Measurements from ENCODE around the gene FLT3. TPM values are rescaled to one million over a fixed set of nuclear protein-coding genes. Genes with fewer than 3 reads are reported as not detected.

The FLT3 gene
- total RNA-seq, 2 experiments from 2014 or later, result 0.39 to 0.55 TPM

DNA sequence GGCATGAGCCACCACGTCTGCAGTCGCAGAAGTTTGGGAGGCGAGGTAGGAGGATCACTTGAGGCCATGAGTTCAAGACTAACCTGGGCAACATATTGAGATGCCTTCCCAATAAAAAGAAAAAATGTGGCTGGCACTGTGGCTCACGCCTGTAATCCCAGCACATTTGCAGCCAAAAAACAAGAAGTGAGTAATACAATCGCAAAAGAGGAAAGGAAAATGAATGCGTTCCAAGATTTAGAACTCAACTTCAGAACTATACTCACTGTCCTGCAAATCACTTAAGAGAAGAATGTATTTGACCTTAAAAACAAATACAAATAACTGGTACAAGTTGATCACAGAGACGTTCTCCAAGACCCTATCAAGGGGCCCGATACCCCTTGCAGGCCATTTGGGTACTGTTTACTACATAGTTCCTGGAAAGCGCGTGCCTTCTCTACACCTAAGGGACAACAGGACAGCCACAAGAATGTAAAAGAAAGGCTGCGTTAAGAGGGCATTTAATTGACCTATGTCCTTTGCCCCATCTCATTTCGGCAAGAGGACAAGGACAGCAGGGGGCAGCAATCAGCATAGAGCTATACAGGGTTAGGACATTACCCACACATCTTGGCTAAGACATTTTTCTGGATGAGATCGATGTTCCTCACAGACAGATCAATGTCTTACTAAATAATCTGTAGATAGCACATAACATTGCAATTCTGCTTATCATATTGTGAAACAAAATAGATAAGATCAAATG lies 41.3 kb downstream of the FLT3 start:
- Histone ChIP-seq H3K27me3 (ENCODE audit: control insufficient read depth in 1 of 2, insufficient read depth in 2 of 2, low read length in 2 of 2) (peaks cover 9 to 13% of the 10 kb centered on the region in 2 experiments), H3K36me3 (ENCODE audit: insufficient read depth, low read length) (no peaks in the 10 kb centered on the region), H3K4me3 (ENCODE audit: low read length) (no peak overlapping the region), H3K4me1 (ENCODE audit: insufficient read depth, low read length) (no peaks in the 10 kb centered on the region), H3K9me3 (ENCODE audit: control insufficient read depth in 1 of 2, insufficient read depth in 1 of 2, low read length in 2 of 2) (no peaks in the 10 kb centered on the region), H3K27ac (ENCODE audit: low read depth in 1 of 2, low read length in 2 of 2) (no peak overlapping the region)
- no peak overlapping the region for H3K27ac Mint-ChIP-seq
- ATAC-seq (ENCODE audit: poor library complexity), result no peak
- CTCF ChIA-PET, result no interaction called here
- H3K36me3 Mint-ChIP-seq (ENCODE audit: low read depth), result no peaks in the 10 kb centered on the region
- DNase-seq, result peak; percentile 9 to 56 (median 26)
- peaks cover 22% of the 10 kb centered on the region for H3K27me3 Mint-ChIP-seq
- no peaks in the 10 kb centered on the region for H3K4me1 Mint-ChIP-seq (ENCODE audit: low read depth)
- H3K4me3 Mint-ChIP-seq, result no peak overlapping the region
- TF ChIP-seq, protein P1, sequence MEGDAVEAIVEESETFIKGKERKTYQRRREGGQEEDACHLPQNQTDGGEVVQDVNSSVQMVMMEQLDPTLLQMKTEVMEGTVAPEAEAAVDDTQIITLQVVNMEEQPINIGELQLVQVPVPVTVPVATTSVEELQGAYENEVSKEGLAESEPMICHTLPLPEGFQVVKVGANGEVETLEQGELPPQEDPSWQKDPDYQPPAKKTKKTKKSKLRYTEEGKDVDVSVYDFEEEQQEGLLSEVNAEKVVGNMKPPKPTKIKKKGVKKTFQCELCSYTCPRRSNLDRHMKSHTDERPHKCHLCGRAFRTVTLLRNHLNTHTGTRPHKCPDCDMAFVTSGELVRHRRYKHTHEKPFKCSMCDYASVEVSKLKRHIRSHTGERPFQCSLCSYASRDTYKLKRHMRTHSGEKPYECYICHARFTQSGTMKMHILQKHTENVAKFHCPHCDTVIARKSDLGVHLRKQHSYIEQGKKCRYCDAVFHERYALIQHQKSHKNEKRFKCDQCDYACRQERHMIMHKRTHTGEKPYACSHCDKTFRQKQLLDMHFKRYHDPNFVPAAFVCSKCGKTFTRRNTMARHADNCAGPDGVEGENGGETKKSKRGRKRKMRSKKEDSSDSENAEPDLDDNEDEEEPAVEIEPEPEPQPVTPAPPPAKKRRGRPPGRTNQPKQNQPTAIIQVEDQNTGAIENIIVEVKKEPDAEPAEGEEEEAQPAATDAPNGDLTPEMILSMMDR (IDR thresholded peaks at IDR 0.05), result peak; percentile 34
- POLR2A ChIA-PET, result no interaction called here
- intact Hi-C loops (cut with DNase I, micrococcal nuclease), result no loop called here
- H3K9me3 Mint-ChIP-seq, result no peaks in the 10 kb centered on the region

GRCh38 chr13:28056970-28057712 lies 43.2 kb downstream of the FLT3 start:
- no peak overlapping the region for H3K27ac ChIP-seq (ENCODE audit: low read depth in 1 of 2, low read length in 2 of 2)
- POLR2A ChIA-PET, result no interaction called here
- CTCF ChIA-PET, result no interaction called here
- no peaks in the 10 kb centered on the region for H3K36me3 ChIP-seq (ENCODE audit: insufficient read depth, low read length)
- ATAC-seq (ENCODE audit: poor library complexity) (no peak), DNase-seq (no peak)
- H3K9me3 ChIP-seq (ENCODE audit: control insufficient read depth in 1 of 2, insufficient read depth in 1 of 2, low read length in 2 of 2), result no peaks in the 10 kb centered on the region
- Mint-ChIP-seq H3K36me3 (ENCODE audit: low read depth) (no peaks in the 10 kb centered on the region), H3K27me3 (peaks cover 22% of the 10 kb centered on the region), H3K4me3 (no peak overlapping the region), H3K27ac (no peak overlapping the region), H3K9me3 (no peaks in the 10 kb centered on the region), H3K4me1 (ENCODE audit: low read depth) (no peaks in the 10 kb centered on the region)
- intact Hi-C loops (cut with DNase I, micrococcal nuclease), result no loop called here
- H3K4me1 ChIP-seq (ENCODE audit: insufficient read depth, low read length), result no peaks in the 10 kb centered on the region
- TF ChIP-seq, protein P1 (IDR thresholded peaks at IDR 0.05), result no peak
- no peak overlapping the region for H3K4me3 ChIP-seq (ENCODE audit: low read length)
- peaks cover 9 to 13% of the 10 kb centered on the region in 2 experiments for H3K27me3 ChIP-seq (ENCODE audit: control insufficient read depth in 1 of 2, insufficient read depth in 2 of 2, low read length in 2 of 2)

DNA sequence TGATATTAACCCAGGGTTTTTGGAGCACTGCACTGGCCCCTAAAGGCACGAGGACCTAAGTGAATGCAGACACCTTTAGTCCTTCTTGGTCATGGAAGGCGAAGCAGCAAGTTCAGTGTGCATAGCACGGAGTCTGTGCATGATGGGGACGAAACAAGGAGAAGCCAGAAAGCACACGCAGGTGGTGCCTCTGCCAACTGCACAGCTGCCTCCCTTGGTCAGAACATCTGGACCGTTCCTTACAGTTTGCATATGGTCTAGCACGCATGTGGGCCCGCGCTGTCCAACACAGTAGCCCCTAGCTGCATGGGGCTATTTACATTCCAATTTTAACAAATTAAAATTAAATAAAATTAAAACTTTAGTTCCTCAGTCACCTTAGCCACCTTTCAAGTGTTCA lies 44.0 kb downstream of the FLT3 start:
- ChIA-PET CTCF (no interaction called here), POLR2A (no interaction called here)
- no peak overlapping the region for H3K4me3 ChIP-seq (ENCODE audit: low read length)
- DNase-seq (no peak), ATAC-seq (ENCODE audit: poor library complexity) (no peak)
- no peaks in the 10 kb centered on the region for H3K36me3 ChIP-seq (ENCODE audit: insufficient read depth, low read length)
- H3K36me3 Mint-ChIP-seq (ENCODE audit: low read depth), result no peaks in the 10 kb centered on the region
- H3K27me3 ChIP-seq (ENCODE audit: control insufficient read depth in 1 of 2, insufficient read depth in 2 of 2, low read length in 2 of 2), result peaks cover 9 to 13% of the 10 kb centered on the region in 2 experiments
- H3K9me3 ChIP-seq (ENCODE audit: control insufficient read depth in 1 of 2, insufficient read depth in 1 of 2, low read length in 2 of 2), result no peaks in the 10 kb centered on the region
- no peaks in the 10 kb centered on the region for H3K4me1 ChIP-seq (ENCODE audit: insufficient read depth, low read length)
- no peaks in the 10 kb centered on the region for H3K9me3 Mint-ChIP-seq
- H3K27me3 Mint-ChIP-seq, result peaks cover 22% of the 10 kb centered on the region
- no peaks in the 10 kb centered on the region for H3K4me1 Mint-ChIP-seq (ENCODE audit: low read depth)
- no peak overlapping the region for H3K27ac ChIP-seq (ENCODE audit: low read depth in 1 of 2, low read length in 2 of 2)
- TF ChIP-seq, protein P1 (IDR thresholded peaks at IDR 0.05), result no peak
- intact Hi-C loops (cut with DNase I, micrococcal nuclease), result no loop called here
- H3K27ac Mint-ChIP-seq, result no peak overlapping the region
- H3K4me3 Mint-ChIP-seq, result no peak overlapping the region

Measured in CD4-positive, alpha-beta T cell (primary cell).